ENCODE results near the gene KANSL3.
"Not testable (repeated sequence)": the region's sequence is repeated elsewhere in the genome, so short reads cannot be mapped to it uniquely, and the experiment has no call there.

KANSL3 gene

DNA sequence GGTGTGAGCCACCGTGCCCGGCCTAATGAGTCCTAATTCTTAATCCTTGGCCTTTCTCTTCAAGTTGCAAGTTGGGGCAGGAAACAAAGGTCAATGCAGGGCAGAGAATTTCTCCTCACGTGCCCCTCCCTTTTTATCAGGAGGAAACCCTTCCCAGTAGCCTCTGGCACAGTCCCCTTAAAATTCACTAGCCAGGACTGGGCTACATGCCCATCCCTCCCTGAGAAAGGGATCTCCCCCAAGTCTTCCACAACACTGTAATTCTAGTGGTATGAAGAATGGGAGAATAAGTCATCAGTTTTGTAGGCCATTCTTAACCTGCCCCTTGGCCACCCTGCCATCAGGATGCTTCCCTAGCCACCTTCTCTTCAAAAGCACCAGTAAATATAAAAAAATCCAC, 59.4 kb downstream of the KANSL3 start:
- H3K36me3 ChIP-seq (ENCODE audit: control insufficient read depth in 1 of 2, insufficient read depth in 2 of 2, low read length in 2 of 2), result no peaks in the 10 kb centered on the region
- H3K4me3 ChIP-seq (ENCODE audit: low read depth in 1 of 2, low read length in 2 of 2), result no peak overlapping the region
- H3K4me1 ChIP-seq (ENCODE audit: control insufficient read depth in 1 of 2, insufficient read depth in 2 of 2, low read length in 2 of 2), result no peaks in the 10 kb centered on the region
- no peak overlapping the region for H3K27ac ChIP-seq (ENCODE audit: low read length)
- H3K27me3 ChIP-seq (ENCODE audit: low read depth, low read length), result no peaks in the 10 kb centered on the region
- H3K9me3 ChIP-seq (ENCODE audit: control insufficient read depth in 1 of 2, low read length in 2 of 2), result no peaks in the 10 kb centered on the region

DNA sequence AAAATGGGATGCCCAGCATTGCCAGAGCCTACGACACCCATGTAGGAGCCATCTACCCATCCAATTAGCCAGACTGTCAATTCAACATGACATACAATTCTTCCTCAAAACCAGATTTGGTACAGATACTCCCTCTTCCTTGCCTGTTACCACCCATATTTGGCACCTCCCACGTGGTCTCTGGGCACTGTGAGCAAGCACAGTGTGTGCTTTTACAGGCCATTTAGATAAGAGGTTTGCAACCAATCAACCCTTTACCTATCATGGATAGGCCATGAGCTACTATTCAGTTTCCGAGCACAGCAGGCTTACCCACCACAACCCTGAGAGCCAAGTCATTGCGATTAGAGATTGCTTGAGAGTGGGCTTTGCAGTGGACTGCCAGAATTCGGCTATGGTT, 60.6 kb downstream of the KANSL3 start:
- Histone ChIP-seq H3K9me3 (ENCODE audit: control insufficient read depth in 1 of 2, low read length in 2 of 2) (no peaks in the 10 kb centered on the region), H3K4me3 (ENCODE audit: low read depth in 1 of 2, low read length in 2 of 2) (no peak overlapping the region), H3K27me3 (ENCODE audit: low read depth, low read length) (no peaks in the 10 kb centered on the region), H3K27ac (ENCODE audit: low read length) (no peak overlapping the region), H3K36me3 (ENCODE audit: control insufficient read depth in 1 of 2, insufficient read depth in 2 of 2, low read length in 2 of 2) (no peaks in the 10 kb centered on the region), H3K4me1 (ENCODE audit: control insufficient read depth in 1 of 2, insufficient read depth in 2 of 2, low read length in 2 of 2) (no peaks in the 10 kb centered on the region)

DNA sequence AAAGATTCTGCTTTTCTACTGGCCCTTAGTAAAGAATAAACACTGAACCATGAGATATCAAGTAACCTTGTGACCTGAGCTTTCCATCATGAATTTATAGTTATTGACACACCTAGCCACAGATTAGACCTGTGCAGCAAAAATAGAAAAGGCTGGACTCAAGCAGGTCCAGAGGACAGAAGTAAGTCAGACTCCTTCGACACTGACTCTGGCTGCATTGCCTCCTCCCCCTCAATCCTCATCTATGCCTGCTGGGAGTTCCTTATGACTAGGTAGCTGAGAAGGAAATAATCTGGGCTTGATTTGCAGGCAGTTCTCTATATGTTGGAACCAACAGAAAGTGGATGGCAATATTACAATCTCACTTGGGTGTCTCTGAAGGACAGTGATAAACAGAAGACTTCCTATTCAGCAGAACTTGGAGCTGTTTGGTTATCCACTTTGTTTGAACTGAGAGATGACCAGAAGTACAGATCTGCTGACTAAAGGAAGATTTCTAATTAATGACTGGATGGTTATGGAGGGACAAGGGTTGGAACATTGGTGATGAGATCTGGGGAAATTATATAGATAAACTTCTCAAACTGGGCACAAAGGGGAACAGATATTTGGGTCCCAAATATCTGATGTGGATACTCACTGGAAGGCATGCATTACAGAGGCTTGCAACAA, 62.2 kb downstream of the KANSL3 start:
- Histone ChIP-seq H3K36me3 (ENCODE audit: control insufficient read depth in 1 of 2, insufficient read depth in 2 of 2, low read length in 2 of 2) (no peaks in the 10 kb centered on the region), H3K27ac (ENCODE audit: low read length) (no peak overlapping the region), H3K27me3 (ENCODE audit: low read depth, low read length) (no peaks in the 10 kb centered on the region), H3K4me3 (ENCODE audit: low read depth in 1 of 2, low read length in 2 of 2) (no peak overlapping the region), H3K4me1 (ENCODE audit: control insufficient read depth in 1 of 2, insufficient read depth in 2 of 2, low read length in 2 of 2) (no peaks in the 10 kb centered on the region), H3K9me3 (ENCODE audit: control insufficient read depth in 1 of 2, low read length in 2 of 2) (no peaks in the 10 kb centered on the region)

DNA sequence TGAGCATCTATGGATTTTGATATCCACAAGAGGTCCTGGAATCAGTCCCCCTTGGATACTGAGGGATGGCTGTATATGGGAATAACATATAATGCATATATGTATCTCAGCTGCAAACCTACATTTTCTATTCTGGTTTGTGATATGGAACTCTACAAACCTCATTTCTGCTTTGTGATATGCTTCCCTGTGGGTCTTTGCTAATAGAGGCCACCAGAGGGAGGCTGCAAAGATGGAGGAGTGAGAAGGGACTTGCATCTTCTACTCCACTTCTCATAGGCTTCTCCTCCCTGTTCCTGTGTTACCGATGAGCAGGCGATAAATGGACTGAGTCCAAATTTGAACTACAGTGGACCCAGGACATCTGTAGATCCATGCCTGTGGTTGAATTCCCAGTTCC, 63.7 kb downstream of the KANSL3 start:
- Histone ChIP-seq H3K36me3 (ENCODE audit: control insufficient read depth in 1 of 2, insufficient read depth in 2 of 2, low read length in 2 of 2) (no peaks in the 10 kb centered on the region), H3K4me3 (ENCODE audit: low read depth in 1 of 2, low read length in 2 of 2) (no peak overlapping the region), H3K4me1 (ENCODE audit: control insufficient read depth in 1 of 2, insufficient read depth in 2 of 2, low read length in 2 of 2) (no peaks in the 10 kb centered on the region), H3K9me3 (ENCODE audit: control insufficient read depth in 1 of 2, low read length in 2 of 2) (no peaks in the 10 kb centered on the region), H3K27me3 (ENCODE audit: low read depth, low read length) (no peaks in the 10 kb centered on the region), H3K27ac (ENCODE audit: low read length) (no peak overlapping the region)

DNA sequence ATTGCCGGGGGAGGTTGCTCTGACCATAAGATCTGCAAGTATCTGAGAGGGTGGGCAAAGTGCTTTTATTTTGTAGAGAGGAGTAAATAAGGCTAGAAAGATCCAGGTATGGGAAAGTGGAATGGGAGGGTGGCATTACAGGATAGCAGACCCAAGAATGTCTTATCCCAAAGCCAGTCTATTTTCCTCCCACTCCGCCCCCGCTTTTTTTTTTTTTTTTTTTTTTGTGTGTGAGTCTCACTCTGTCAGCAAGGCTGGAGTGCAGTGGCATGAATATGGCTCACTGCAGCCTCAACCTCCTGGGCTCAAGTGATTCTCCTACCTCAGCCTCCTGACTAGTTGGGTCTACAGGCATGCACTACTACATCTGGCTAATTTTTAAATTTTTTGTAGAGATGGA, 70.0 kb downstream of the KANSL3 start:
- Histone ChIP-seq H3K9me3 (ENCODE audit: control insufficient read depth in 1 of 2, low read length in 2 of 2) (no peaks in the 10 kb centered on the region), H3K4me3 (ENCODE audit: low read depth in 1 of 2, low read length in 2 of 2) (no peak overlapping the region), H3K4me1 (ENCODE audit: control insufficient read depth in 1 of 2, insufficient read depth in 2 of 2, low read length in 2 of 2) (no peaks in the 10 kb centered on the region), H3K27ac (ENCODE audit: low read length) (no peak overlapping the region), H3K36me3 (ENCODE audit: control insufficient read depth in 1 of 2, insufficient read depth in 2 of 2, low read length in 2 of 2) (no peaks in the 10 kb centered on the region), H3K27me3 (ENCODE audit: low read depth, low read length) (no peaks in the 10 kb centered on the region)

DNA sequence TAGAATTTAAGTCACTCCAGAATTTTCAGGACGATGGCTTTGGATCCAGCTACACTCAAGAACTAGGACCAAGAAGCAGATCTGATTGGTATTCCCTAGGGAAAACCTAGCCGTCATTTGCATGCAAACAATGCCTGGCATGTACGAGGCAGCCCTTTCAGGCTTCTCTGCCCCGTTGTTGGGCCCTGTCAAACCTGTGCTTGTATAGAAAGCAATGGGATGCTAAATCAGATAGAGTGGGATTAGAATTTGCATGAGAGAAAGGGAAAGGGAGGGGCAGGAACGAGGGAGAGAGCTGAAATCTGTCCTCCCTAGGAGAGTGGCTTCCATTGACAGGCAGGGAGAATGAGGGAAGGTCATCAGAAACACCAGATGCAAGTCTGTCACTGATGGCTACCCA, 73.0 kb downstream of the KANSL3 start:
- Histone ChIP-seq H3K4me1 (ENCODE audit: control insufficient read depth in 1 of 2, insufficient read depth in 2 of 2, low read length in 2 of 2) (no peaks in the 10 kb centered on the region), H3K9me3 (ENCODE audit: control insufficient read depth in 1 of 2, low read length in 2 of 2) (no peaks in the 10 kb centered on the region), H3K27me3 (ENCODE audit: low read depth, low read length) (no peaks in the 10 kb centered on the region), H3K27ac (ENCODE audit: low read length) (no peak overlapping the region), H3K36me3 (ENCODE audit: control insufficient read depth in 1 of 2, insufficient read depth in 2 of 2, low read length in 2 of 2) (no peaks in the 10 kb centered on the region), H3K4me3 (ENCODE audit: low read depth in 1 of 2, low read length in 2 of 2) (no peak overlapping the region)

DNA sequence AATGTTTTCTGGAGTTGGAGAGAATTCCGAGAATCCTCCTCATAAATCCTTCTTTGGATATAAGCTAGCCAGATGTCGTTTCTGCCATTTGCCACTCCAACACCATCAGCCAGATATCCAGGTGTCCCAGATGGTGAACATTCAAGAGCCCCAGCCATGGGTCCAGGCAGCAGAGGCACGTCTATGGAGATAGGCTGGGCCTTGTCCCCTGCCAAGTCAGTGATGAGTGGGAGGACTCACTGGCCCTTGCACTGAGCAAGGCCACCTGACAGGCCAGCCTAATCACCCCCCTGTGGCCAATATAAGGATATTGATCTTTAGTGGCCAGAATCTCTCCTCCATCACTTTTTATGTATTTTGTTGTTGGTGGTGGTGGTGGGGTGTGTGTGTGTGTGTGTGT, 73.5 kb downstream of the KANSL3 start:
- no peak overlapping the region for H3K27ac ChIP-seq (ENCODE audit: low read length)
- no peaks in the 10 kb centered on the region for H3K36me3 ChIP-seq (ENCODE audit: control insufficient read depth in 1 of 2, insufficient read depth in 2 of 2, low read length in 2 of 2)
- no peaks in the 10 kb centered on the region for H3K9me3 ChIP-seq (ENCODE audit: control insufficient read depth in 1 of 2, low read length in 2 of 2)
- H3K27me3 ChIP-seq (ENCODE audit: low read depth, low read length), result no peaks in the 10 kb centered on the region
- no peak overlapping the region for H3K4me3 ChIP-seq (ENCODE audit: low read depth in 1 of 2, low read length in 2 of 2)
- no peaks in the 10 kb centered on the region for H3K4me1 ChIP-seq (ENCODE audit: control insufficient read depth in 1 of 2, insufficient read depth in 2 of 2, low read length in 2 of 2)

DNA sequence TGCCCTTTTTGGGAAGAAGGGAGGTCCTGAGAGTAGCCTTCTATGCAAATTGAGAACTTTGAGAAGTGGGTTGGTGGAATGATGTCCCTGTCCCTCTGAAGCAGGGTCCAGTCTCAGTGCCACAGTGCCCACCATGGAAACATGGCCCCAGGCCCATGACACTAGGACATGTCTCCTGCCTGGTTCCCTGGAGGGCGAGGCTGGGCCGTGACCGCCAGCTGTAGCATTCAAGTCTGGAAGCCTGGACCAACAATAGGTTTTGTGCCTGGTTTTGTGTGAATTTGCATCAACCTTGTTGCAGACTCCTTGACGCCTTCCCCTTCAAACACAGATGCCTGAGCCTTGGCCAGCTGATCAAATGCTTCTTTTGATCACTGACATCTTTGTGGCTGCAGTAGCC, 74.1 kb downstream of the KANSL3 start:
- Histone ChIP-seq H3K27ac (ENCODE audit: low read length) (no peak overlapping the region), H3K4me1 (ENCODE audit: control insufficient read depth in 1 of 2, insufficient read depth in 2 of 2, low read length in 2 of 2) (no peaks in the 10 kb centered on the region), H3K4me3 (ENCODE audit: low read depth in 1 of 2, low read length in 2 of 2) (no peak overlapping the region), H3K36me3 (ENCODE audit: control insufficient read depth in 1 of 2, insufficient read depth in 2 of 2, low read length in 2 of 2) (no peaks in the 10 kb centered on the region), H3K27me3 (ENCODE audit: low read depth, low read length) (no peaks in the 10 kb centered on the region), H3K9me3 (ENCODE audit: control insufficient read depth in 1 of 2, low read length in 2 of 2) (no peaks in the 10 kb centered on the region)

DNA sequence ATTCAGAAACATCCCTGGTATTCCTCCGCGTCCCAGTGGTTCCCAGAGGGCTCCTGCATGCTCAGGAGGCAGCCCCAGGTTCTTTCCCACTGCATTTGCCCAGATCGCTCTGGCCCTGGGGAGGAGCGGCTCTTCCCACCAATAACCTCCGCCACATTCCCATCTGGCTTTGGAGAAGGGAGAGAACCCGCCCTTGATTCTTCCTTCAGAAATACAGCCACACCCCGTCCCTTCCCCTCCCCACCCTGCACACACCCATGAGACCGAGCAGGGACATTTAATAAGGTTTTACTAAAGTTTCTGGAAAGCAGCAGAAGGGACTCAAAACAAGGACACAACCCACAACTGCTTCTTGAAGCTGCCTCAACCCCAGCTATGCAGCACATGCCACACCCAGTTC, 79.6 kb downstream of the KANSL3 start:
- Histone ChIP-seq H3K4me3 (ENCODE audit: low read depth in 1 of 2, low read length in 2 of 2) (no peak overlapping the region), H3K4me1 (ENCODE audit: control insufficient read depth in 1 of 2, insufficient read depth in 2 of 2, low read length in 2 of 2) (no peaks in the 10 kb centered on the region), H3K36me3 (ENCODE audit: control insufficient read depth in 1 of 2, insufficient read depth in 2 of 2, low read length in 2 of 2) (no peaks in the 10 kb centered on the region), H3K27me3 (ENCODE audit: low read depth, low read length) (no peaks in the 10 kb centered on the region), H3K27ac (ENCODE audit: low read length) (no peak overlapping the region), H3K9me3 (ENCODE audit: control insufficient read depth in 1 of 2, low read length in 2 of 2) (no peaks in the 10 kb centered on the region)

DNA sequence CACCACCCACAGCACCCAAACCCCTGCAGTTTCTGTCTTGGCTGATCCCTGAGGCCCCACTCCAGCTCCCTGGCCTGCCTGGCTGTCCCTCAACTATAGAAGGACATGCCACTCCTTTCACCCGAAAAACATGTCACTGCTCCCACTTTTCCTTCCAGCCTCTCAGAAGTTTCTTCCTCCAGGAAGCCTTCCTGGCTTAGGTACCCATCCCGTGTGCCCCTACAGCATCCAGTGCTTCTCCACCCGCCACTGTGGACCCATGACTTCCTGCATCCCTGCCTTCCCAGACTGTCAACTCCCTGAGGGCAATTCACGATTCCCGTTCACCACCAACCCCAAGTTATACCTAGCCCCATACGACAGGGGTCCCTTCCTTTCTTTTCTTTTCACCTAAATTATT, 80.1 kb downstream of the KANSL3 start:
- Histone ChIP-seq H3K4me3 (ENCODE audit: low read depth in 1 of 2, low read length in 2 of 2) (no peak overlapping the region), H3K36me3 (ENCODE audit: control insufficient read depth in 1 of 2, insufficient read depth in 2 of 2, low read length in 2 of 2) (no peaks in the 10 kb centered on the region), H3K27me3 (ENCODE audit: low read depth, low read length) (no peaks in the 10 kb centered on the region), H3K9me3 (ENCODE audit: control insufficient read depth in 1 of 2, low read length in 2 of 2) (no peaks in the 10 kb centered on the region), H3K4me1 (ENCODE audit: control insufficient read depth in 1 of 2, insufficient read depth in 2 of 2, low read length in 2 of 2) (no peaks in the 10 kb centered on the region), H3K27ac (ENCODE audit: low read length) (no peak overlapping the region)

DNA sequence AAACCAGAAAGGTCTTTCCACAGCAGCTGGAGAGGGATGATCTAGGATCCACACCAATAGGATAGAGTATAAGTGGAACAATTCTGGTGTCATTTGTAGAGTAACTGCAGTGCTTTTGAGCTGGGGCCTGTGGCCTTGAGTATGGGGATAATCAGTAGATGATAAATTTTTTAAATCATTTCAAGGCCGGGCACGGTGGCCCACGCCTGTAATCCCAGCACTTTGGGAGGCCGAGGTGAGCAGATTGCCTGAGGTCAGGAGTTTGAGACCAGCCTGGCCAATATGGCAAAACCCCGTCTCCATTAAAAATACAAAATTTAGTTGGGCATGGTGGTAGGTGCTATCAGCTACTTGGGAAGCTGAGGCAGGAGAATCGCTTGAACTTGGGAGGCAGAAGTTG, 80.7 kb downstream of the KANSL3 start:
- not testable (repeated sequence) for H3K27me3 ChIP-seq (ENCODE audit: low read depth, low read length); H3K9me3 ChIP-seq (ENCODE audit: control insufficient read depth in 1 of 2, low read length in 2 of 2); H3K4me3 ChIP-seq (ENCODE audit: low read depth in 1 of 2, low read length in 2 of 2); H3K4me1 ChIP-seq (ENCODE audit: control insufficient read depth in 1 of 2, insufficient read depth in 2 of 2, low read length in 2 of 2); H3K36me3 ChIP-seq (ENCODE audit: control insufficient read depth in 1 of 2, insufficient read depth in 2 of 2, low read length in 2 of 2); H3K27ac ChIP-seq (ENCODE audit: low read length)

Data from muscle layer of duodenum (tissue), 2 donors.